Loucy (cell line): ENCODE data around the gene PLIN3.

ENCODE experiments used
- H2AFZ ChIP-seq: fragments of 200-600 bp; sonication (generic); 2 replicates; pipeline ENCODE4 v1.6.0; 2016; ENCODE audit warnings: antibody characterized with exemption, mild to moderate bottlenecking, low read length, moderate library complexity
- H3F3A ChIP-seq: fragments of 200-600 bp; 2 replicates; pipeline ENCODE4 v1.6.0; 2016; ENCODE audit warnings: antibody characterized with exemption, low read depth, mild to moderate bottlenecking
- H3K27me3 ChIP-seq: fragments of 200-600 bp; sonication (generic); 2 replicates; pipeline ENCODE4 v1.6.1; 2014; ENCODE audit warnings: low read length, mild to moderate bottlenecking; ENCODE audit not compliant: insufficient read depth, poor library complexity, severe bottlenecking
- H3K36me3 ChIP-seq: fragments of 200-600 bp; sonication (generic); 2 replicates; pipeline ENCODE4 v1.6.1; 2016; ENCODE audit warnings: low read length; ENCODE audit not compliant: insufficient read depth
- H3K4me1 ChIP-seq: fragments of 200-600 bp; sonication (generic); 2 replicates; pipeline ENCODE4 v1.5.1; 2014; ENCODE audit warnings: low read length, mild to moderate bottlenecking; ENCODE audit not compliant: insufficient read depth, poor library complexity, severe bottlenecking
- H3K4me2 ChIP-seq: fragments of 200-600 bp; sonication (generic); 2 replicates; pipeline ENCODE4 v1.6.0; 2014; ENCODE audit warnings: antibody characterized with exemption, low read length, low read depth, mild to moderate bottlenecking; ENCODE audit not compliant: poor library complexity, severe bottlenecking
- H3K4me3 ChIP-seq: fragments of 200-600 bp; sonication (generic); 2 replicates; pipeline ENCODE4 v1.5.1; 2014; ENCODE audit warnings: low read length, mild to moderate bottlenecking, mixed read lengths; ENCODE audit not compliant: poor library complexity, severe bottlenecking
- H3K79me2 ChIP-seq: fragments of 200-600 bp; sonication (generic); 2 replicates; pipeline ENCODE4 v1.6.1; 2014; ENCODE audit warnings: low read length; ENCODE audit not compliant: insufficient read depth
- H3K9ac ChIP-seq: fragments of 200-600 bp; sonication (generic); 2 replicates; pipeline ENCODE4 v1.6.0; 2014; ENCODE audit warnings: mild to moderate bottlenecking, low read depth, low read length, moderate library complexity; ENCODE audit not compliant: poor library complexity, severe bottlenecking
- H3K9me2 ChIP-seq: fragments of 200-600 bp; sonication (generic); replicated peaks from 2 replicates; pipeline ENCODE4 v1.6.1; 2016; ENCODE audit warnings: low read depth, low read length, mixed read lengths
- H3K9me3 ChIP-seq: fragments of 200-600 bp; sonication (generic); 2 replicates; pipeline ENCODE4 v1.6.1; 2014; ENCODE audit warnings: mild to moderate bottlenecking, antibody characterized with exemption, low read length, low read depth; ENCODE audit not compliant: insufficient read depth
- H4K20me1 ChIP-seq: fragments of 200-600 bp; sonication (generic); 2 replicates; pipeline ENCODE4 v1.6.0; 2014; ENCODE audit warnings: antibody characterized with exemption, low read length, mild to moderate bottlenecking; ENCODE audit not compliant: insufficient read depth, poor library complexity, severe bottlenecking
- CTCF ChIP-seq: fragments of 200-600 bp; sonication (generic); conservative IDR thresholded peaks from 2 replicates; pipeline ENCODE4 v1.5.1; 2014; ENCODE audit warnings: mild to moderate bottlenecking, antibody characterized with exemption, low read length
- EZH2phosphoT487 ChIP-seq: fragments of 200-600 bp; IDR thresholded peaks from 2 replicates; pipeline ENCODE4 v1.6.1; 2018; ENCODE audit warnings: antibody characterized with exemption, mild to moderate bottlenecking, moderate library complexity, borderline replicate concordance

The PLIN3 gene

GRCh38 chr19:4910594-4911281 is 43.3 kb upstream of the PLIN3 start:
- Histone ChIP-seq H3K4me3 (peak overlapping the region; percentile 97), H3K4me2 (peak overlapping the region; percentile 99), H3K79me2 (peaks cover 70% of the 10 kb centered on the region), H3K4me1 (peaks cover 45% of the 10 kb centered on the region), H3K9me2 (no peaks in the 10 kb centered on the region), H3K9ac (peak overlapping the region; percentile 98), H3K9me3 (no peaks in the 10 kb centered on the region), H3F3A (peaks cover 5% of the 10 kb centered on the region), H3K27me3 (no peaks in the 10 kb centered on the region), H2AFZ (peak overlapping the region; percentile 36), H3K36me3 (peaks cover 19% of the 10 kb centered on the region; the same call in 1 of the 2 replicates), H4K20me1 (peaks cover 34% of the 10 kb centered on the region)
- TF ChIP-seq EZH2phosphoT487 (no peak), CTCF (no peak)

GRCh38 chr19:4909897-4910593 is 42.6 kb upstream of the PLIN3 start:
- no peaks in the 10 kb centered on the region for H3K9me3 ChIP-seq
- peaks cover 27% of the 10 kb centered on the region for H4K20me1 ChIP-seq
- peak overlapping the region; percentile 98 for H3K9ac ChIP-seq
- H3F3A ChIP-seq: peaks cover 5% of the 10 kb centered on the region
- H3K9me2 ChIP-seq: no peaks in the 10 kb centered on the region
- peak overlapping the region; percentile 97 for H3K4me3 ChIP-seq
- peaks cover 63% of the 10 kb centered on the region for H3K79me2 ChIP-seq
- H3K4me2 ChIP-seq: peak overlapping the region; percentile 99
- no peaks in the 10 kb centered on the region for H3K27me3 ChIP-seq
- no peak for TF ChIP-seq CTCF
- TF ChIP-seq EZH2phosphoT487: no peak
- H3K36me3 ChIP-seq: peaks cover 19% of the 10 kb centered on the region; the same call in 1 of the 2 replicates
- H3K4me1 ChIP-seq: peaks cover 39% of the 10 kb centered on the region
- peak overlapping the region; percentile 84 for H2AFZ ChIP-seq

- H3K27me3 ChIP-seq: no peaks in the 10 kb centered on the region
- H2AFZ ChIP-seq: peak within 1 kb of the TSS; percentile 84
- peaks cover 5% of the 10 kb centered on the region for H3F3A ChIP-seq
- H3K9me3 ChIP-seq: no peaks in the 10 kb centered on the region
- peaks cover 14% of the 10 kb centered on the region; the same call in 1 of the 2 replicates for H3K36me3 ChIP-seq
- H3K4me1 ChIP-seq: peaks cover 32% of the 10 kb centered on the region
- peaks cover 20% of the 10 kb centered on the region for H4K20me1 ChIP-seq
- peak within 1 kb of the TSS; percentile 99 for H3K4me2 ChIP-seq
- no peak for TF ChIP-seq CTCF
- no peak for TF ChIP-seq EZH2phosphoT487
- no peaks in the 10 kb centered on the region for H3K9me2 ChIP-seq
- H3K9ac ChIP-seq: peak within 1 kb of the TSS; percentile 98
- H3K4me3 ChIP-seq: peak within 1 kb of the TSS; percentile 97
- peaks cover 56% of the 10 kb centered on the region for H3K79me2 ChIP-seq
These were observed 41.9 kb upstream of the PLIN3 start, which contains the start of gene UHRF1 for GRCh38 chr19:4909156-4909896. Gene UHRF1, plus strand, starts transcription at chr19:4909501. Its CDS starts 1,385 bp downstream, at chr19:4910886.
